HCT116 (cell line): Measurements from ENCODE around the gene MRPS12. TPM values are rescaled to one million over a fixed set of nuclear protein-coding genes. Genes with fewer than 3 reads are reported as not detected.

Source experiments
- ATAC-seq: fragments of 200-7000 bp; cut with Tn5 transposase; 2 replicates; pipeline ENCODE4 v1.9.1; 2020; ENCODE audit warnings: mild to moderate bottlenecking, moderate library complexity
- BruUV-seq: library from RNA; stranded (reverse); fragments of 400-500 nt; replicated peaks from 2 replicates; lab custom pipeline; 2021; lab: Mats Ljungman, UMichigan
- CTCF ChIA-PET: fragments of 300-600 bp; sonication (Branson Sonifier 250); formaldehyde crosslinking; loops from one replicate; lab custom pipeline; 2021; ENCODE audit warnings: antibody characterized with exemption; lab: Charles Lee
- POLR2A ChIA-PET: fragments of 300-600, 350-600 bp; sonication (Branson Sonifier 250); formaldehyde crosslinking; loops from one replicate; lab custom pipeline; 2021; ENCODE audit warnings: antibody characterized with exemption; lab: Charles Lee
- RAD21 ChIA-PET, 2 experiments: fragments of 300-600 bp; sonication (Branson Sonifier 250); formaldehyde crosslinking; loops; one replicate each; lab custom pipeline; 2023; ENCODE audit warnings: low total read pairs in 2 of 2; ENCODE audit not compliant: uncharacterized antibody in 2 of 2, unreplicated experiment in 2 of 2, low non-redundant PET in 1 of 2; lab: Charles Lee
- DNase-seq: peaks from one replicate; pipeline ENCODE4 v3.0.0-alpha.2; 2010; ENCODE audit warnings: low read depth, low spot score
- H2AFZ ChIP-seq: fragments of 200-600 bp; shearing (Covaris generic), sonication (generic); 2 replicates; pipeline ENCODE4 v1.6.1; 2017; ENCODE audit warnings: low read depth, mixed run types, mixed read lengths, antibody characterized with exemption, low read length; ENCODE audit not compliant: poor library complexity, severe bottlenecking
- H3K27ac ChIP-seq: 2 replicates; pipeline ENCODE4 v1.5.1; 2012; ENCODE audit warnings: low read depth, low read length
- H3K27me3 ChIP-seq: fragments of 200-600 bp; sonication (generic); 2 replicates; pipeline ENCODE4 v1.6.1; 2016; ENCODE audit warnings: mixed run types, low read length, mixed read lengths; ENCODE audit not compliant: insufficient read depth
- H3K36me3 ChIP-seq, 2 experiments: fragments of 200-500 bp in 1 of 2; fragments of 200-600 bp in 1 of 2; sonication (Bioruptor generic) in 1 of 2; sonication (generic) in 1 of 2; 2 replicates each; pipeline versions ENCODE4 v1.5.1 to v1.6.1; 2014 to 2016; ENCODE audit warnings: low read length in 2 of 2, inconsistent platforms in 1 of 2, mixed read lengths in 1 of 2, mixed run types in 1 of 2; ENCODE audit not compliant: insufficient read depth in 2 of 2, control insufficient read depth in 1 of 2
- H3K4me1 ChIP-seq, 2 experiments: fragments of 200-600 bp in 1 of 2; sonication (generic) in 1 of 2; 2 replicates each; pipeline versions ENCODE4 v1.5.1 to v1.6.1; 2012 to 2017; ENCODE audit warnings: low read length in 2 of 2, inconsistent platforms in 1 of 2, mild to moderate bottlenecking in 1 of 2, mixed read lengths in 1 of 2, mixed run types in 1 of 2, moderate library complexity in 1 of 2; ENCODE audit not compliant: insufficient read depth in 2 of 2, control insufficient read depth in 1 of 2
- H3K4me2 ChIP-seq: fragments of 200-600 bp; sonication (generic); 2 replicates; pipeline ENCODE4 v1.6.1; 2017; ENCODE audit warnings: mixed run types, low read length, mixed read lengths
- H3K4me3 ChIP-seq, 2 experiments: fragments of 200-600 bp in 1 of 2; sonication (generic) in 1 of 2; replicated peaks in 1 of 2; 2 replicates each; pipeline ENCODE4 v1.5.1; 2011 to 2016; ENCODE audit warnings: low read length in 2 of 2, control low read depth in 1 of 2, low read depth in 1 of 2, mild to moderate bottlenecking in 1 of 2, mixed read lengths in 1 of 2, mixed run types in 1 of 2
- H3K79me2 ChIP-seq: fragments of 200-600 bp; sonication (generic); 2 replicates; pipeline ENCODE4 v1.6.1; 2017; ENCODE audit warnings: mild to moderate bottlenecking, mixed run types, low read length, moderate library complexity, mixed read lengths; ENCODE audit not compliant: insufficient read depth
- H3K9ac ChIP-seq: fragments of 200-600 bp; sonication (generic); 2 replicates; pipeline ENCODE4 v1.6.1; 2016; ENCODE audit warnings: low read length, mixed read lengths
- H3K9me2 ChIP-seq: fragments of 200-600 bp; sonication (generic), shearing (Covaris generic); 2 replicates; pipeline ENCODE4 v1.6.1; 2017; ENCODE audit warnings: mixed run types, mild to moderate bottlenecking, moderate library complexity; ENCODE audit not compliant: insufficient read depth
- H3K9me3 ChIP-seq, 2 experiments: fragments of 200-500 bp in 1 of 2; fragments of 200-600 bp in 1 of 2; sonication (Bioruptor generic) in 1 of 2; sonication (generic) in 1 of 2; 2 replicates each; pipeline ENCODE4 v1.6.1; 2014 to 2017; ENCODE audit warnings: low read length in 2 of 2, mixed read lengths in 2 of 2, inconsistent platforms in 1 of 2, low read depth in 1 of 2, mild to moderate bottlenecking in 1 of 2, mixed run types in 1 of 2, moderate library complexity in 1 of 2; ENCODE audit not compliant: control insufficient read depth in 1 of 2, insufficient read depth in 1 of 2
- H4K20me1 ChIP-seq: fragments of 200-600 bp; sonication (generic), shearing (Covaris generic); 2 replicates; pipeline ENCODE4 v1.6.1; 2017; ENCODE audit warnings: mixed run types, mild to moderate bottlenecking, moderate library complexity; ENCODE audit not compliant: insufficient read depth
- CBX3 ChIP-seq: IDR thresholded peaks from 2 replicates; pipeline ENCODE4 v1.6.1; 2012; ENCODE audit warnings: low read depth
- CEBPB ChIP-seq: IDR thresholded peaks from 2 replicates; pipeline ENCODE4 v1.6.1; 2012; ENCODE audit warnings: low read depth
- SIN3A ChIP-seq: IDR thresholded peaks from 2 replicates; pipeline ENCODE4 v1.6.1; 2012; ENCODE audit warnings: low read depth
- YY1 ChIP-seq: IDR thresholded peaks from 2 replicates; pipeline ENCODE4 v1.6.1; 2011; ENCODE audit warnings: low read length, low read depth, moderate library complexity, mild to moderate bottlenecking; ENCODE audit not compliant: insufficient replicate concordance; ENCODE audit errors: extremely low read depth
- intact Hi-C: fragments of 100-400 bp; cut with micrococcal nuclease; formaldehyde crosslinking; loops from 2 replicates; pipeline ENCODE4 v1.10.0; 2022
- total RNA-seq: library from RNA; stranded (reverse); gene quantifications from one replicate; pipeline ENCODE4 v1.2.1, GENCODE V29; 2021; ENCODE audit not compliant: unreplicated experiment
- TF ChIP-seq, protein P1 (sequence below): IDR thresholded peaks from 2 replicates; pipeline ENCODE4 v1.6.1; 2012

The MRPS12 gene
- total RNA-seq, 1 experiment from 2014 or later: 97.7 TPM

DNA sequence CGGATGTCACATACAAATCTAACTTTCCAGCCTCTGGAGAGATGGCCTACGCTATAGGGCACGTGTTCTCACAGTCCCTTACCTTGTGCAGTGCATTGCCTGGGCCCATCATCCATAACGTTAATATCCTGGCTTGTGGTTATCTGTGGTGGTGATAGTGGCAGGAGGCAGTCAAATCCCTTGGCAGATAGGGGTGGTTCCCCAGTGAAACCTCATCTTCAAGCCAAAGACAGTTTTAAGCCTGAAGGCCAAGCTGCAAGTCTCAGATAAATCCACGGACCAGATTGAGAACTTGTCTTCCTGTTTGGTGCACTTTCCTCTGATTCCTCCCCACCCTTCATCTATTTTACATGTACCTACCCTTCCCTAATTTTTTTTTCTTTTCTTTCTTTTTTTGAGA is 49.1 kb downstream of the MRPS12 start:
- POLR2A ChIA-PET: no interaction called here
- intact Hi-C loops: no loop called here
- H3K27ac ChIP-seq: no peak overlapping the region
- H3K9me3 ChIP-seq: peaks cover 0 to 5% of the 10 kb centered on the region in 2 experiments; a peak in 2 of 4 replicates
- CTCF ChIA-PET: no interaction called here
- no peaks in the 10 kb centered on the region for H3K9me2 ChIP-seq
- no peak for DNase-seq
- no peak overlapping the region for H2AFZ ChIP-seq
- TF ChIP-seq YY1 (no peak), CBX3 (no peak), SIN3A (no peak)
- TF ChIP-seq, protein P1, sequence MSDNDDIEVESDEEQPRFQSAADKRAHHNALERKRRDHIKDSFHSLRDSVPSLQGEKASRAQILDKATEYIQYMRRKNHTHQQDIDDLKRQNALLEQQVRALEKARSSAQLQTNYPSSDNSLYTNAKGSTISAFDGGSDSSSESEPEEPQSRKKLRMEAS: no peak
- peaks cover 4 to 11% of the 10 kb centered on the region in 2 experiments; a peak in 3 of 4 replicates for H3K4me1 ChIP-seq
- H3K36me3 ChIP-seq: no peaks in the 10 kb centered on the region
- no peak for ATAC-seq
- no peaks in the 10 kb centered on the region for H3K27me3 ChIP-seq
- no peak overlapping the region for H3K9ac ChIP-seq
- H3K79me2 ChIP-seq: 0 out of 2 replicates have a peak, but pooled peaks cover 4% of the 10 kb centered on the region
- H3K4me2 ChIP-seq: no peak overlapping the region
- no peak overlapping the region for H3K4me3 ChIP-seq
- RAD21 ChIA-PET: no interaction called here
- no peaks in the 10 kb centered on the region for H4K20me1 ChIP-seq
- BruUV-seq: no TSS peak

DNA sequence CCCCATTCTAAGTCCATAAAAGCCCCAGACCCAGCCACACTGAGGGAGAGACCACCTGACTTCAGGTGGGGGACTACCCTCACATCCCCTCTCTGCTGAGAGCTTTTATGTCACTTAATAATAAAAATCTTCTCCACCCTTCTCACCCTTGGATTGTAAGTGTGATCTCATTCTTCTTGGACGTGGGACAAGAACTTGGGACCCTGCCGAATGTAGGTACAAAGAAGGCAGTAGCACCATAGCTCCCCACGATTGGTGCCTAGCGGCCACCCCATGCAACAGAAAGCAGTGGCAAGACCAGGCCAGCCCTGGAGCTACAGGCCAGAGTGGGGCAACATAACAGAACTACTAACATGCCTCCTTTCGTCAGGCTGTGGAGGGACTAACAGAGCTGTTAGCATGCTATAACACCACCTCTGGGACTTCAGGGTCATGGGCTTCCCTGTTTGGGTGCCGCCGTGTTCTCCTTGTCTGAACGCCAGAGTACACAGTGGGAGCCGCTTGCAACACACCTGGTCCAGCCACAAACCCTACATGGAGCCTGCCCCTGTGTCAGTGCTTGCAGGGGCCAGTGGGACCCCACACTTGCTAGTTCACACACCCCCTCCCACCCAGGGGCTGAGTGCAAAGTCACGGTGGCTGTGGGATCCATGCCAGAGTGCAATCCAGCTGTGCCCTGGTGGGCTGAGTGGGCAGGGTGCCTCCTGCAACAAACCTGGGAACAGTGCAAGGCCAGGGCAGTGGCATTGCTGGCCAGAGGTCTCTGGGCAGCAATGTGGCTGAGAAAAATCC is 50.0 kb downstream of the MRPS12 start:
- Histone ChIP-seq H3K9me2 (no peaks in the 10 kb centered on the region), H3K4me3 (no peak overlapping the region), H4K20me1 (no peaks in the 10 kb centered on the region), H3K36me3 (no peaks in the 10 kb centered on the region), H2AFZ (no peak overlapping the region), H3K27ac (no peak overlapping the region), H3K4me2 (no peak overlapping the region), H3K9me3 (peaks cover 0 to 5% of the 10 kb centered on the region in 2 experiments; a peak in 2 of 4 replicates), H3K9ac (no peak overlapping the region), H3K4me1 (peaks cover 4 to 11% of the 10 kb centered on the region in 2 experiments; a peak in 3 of 4 replicates), H3K79me2 (no peaks in the 10 kb centered on the region), H3K27me3 (no peaks in the 10 kb centered on the region)
- CTCF ChIA-PET: no interaction called here
- POLR2A ChIA-PET: no interaction called here
- ATAC-seq (no peak), DNase-seq (no peak)
- TF ChIP-seq CEBPB (no peak), YY1 (no peak)
- intact Hi-C loops: no loop called here
- BruUV-seq: no TSS peak
- RAD21 ChIA-PET: no interaction called here

Other genes starting within 250 kb of the MRPS12 start
- 8.8 TPM for gene CAPN12, start 186.5 kb upstream of the MRPS12 start, total RNA-seq
- gene LGALS7, start 157.4 kb upstream of the MRPS12 start, total RNA-seq: not detected
- 2.4 TPM for gene LGALS7B, start 141.7 kb upstream of the MRPS12 start, total RNA-seq
- gene LGALS4, start 118.0 kb upstream of the MRPS12 start, total RNA-seq: 0.86 TPM
- gene ECH1, start 99.2 kb upstream of the MRPS12 start, total RNA-seq: 81.3 TPM
- 551 TPM for gene HNRNPL, start 81.0 kb upstream of the MRPS12 start, total RNA-seq
- 28.6 TPM for gene RINL, start 52.7 kb upstream of the MRPS12 start, total RNA-seq
- 15.4 TPM for gene SIRT2, start 31.3 kb upstream of the MRPS12 start, total RNA-seq
- gene NFKBIB, start 31.0 kb upstream of the MRPS12 start, total RNA-seq: 51.2 TPM
- gene CCER2, start 18.8 kb upstream of the MRPS12 start, total RNA-seq: 1.2 TPM
- gene SARS2, start 181 bp upstream of the MRPS12 start, total RNA-seq: 58.2 TPM
- 18.5 TPM for gene FBXO17, start 44.8 kb downstream of the MRPS12 start, total RNA-seq
- 16.4 TPM for gene FBXO27, start 101.6 kb downstream of the MRPS12 start, total RNA-seq
- 4.7 TPM for gene ACP7, start 153.4 kb downstream of the MRPS12 start, total RNA-seq
- gene PAK4, start 194.8 kb downstream of the MRPS12 start, total RNA-seq: 90.1 TPM